GM15510 (cell line): ENCODE data around the gene MYD88.

ENCODE experiments used
- POLR2A ChIP-seq: IDR thresholded peaks from 3 replicates; pipeline ENCODE4 v1.6.1; 2011; ENCODE audit warnings: borderline replicate concordance; ENCODE audit not compliant: insufficient read length; ENCODE audit errors: extremely low read depth

MYD88 gene

GRCh38 chr3:38117748-38118420, 20.6 kb upstream of the MYD88 start:
- TF ChIP-seq POLR2A: no peak

GRCh38 chr3:38118421-38119247, 19.8 kb upstream of the MYD88 start:
- TF ChIP-seq POLR2A: no peak

GRCh38 chr3:38119248-38119544, 19.3 kb upstream of the MYD88 start:
- TF ChIP-seq POLR2A: no peak

GRCh38 chr3:38119821-38120692, 18.4 kb upstream of the MYD88 start:
- TF ChIP-seq POLR2A: no peak

GRCh38 chr3:38120693-38121450, 17.6 kb upstream of the MYD88 start:
- TF ChIP-seq POLR2A: no peak

GRCh38 chr3:38121451-38121831, 17.0 kb upstream of the MYD88 start:
- no peak for TF ChIP-seq POLR2A

- TF ChIP-seq POLR2A: no peak
Measured at GRCh38 chr3:38121832-38122461, 16.5 kb upstream of the MYD88 start.

GRCh38 chr3:38122712-38123290, 15.7 kb upstream of the MYD88 start:
- TF ChIP-seq POLR2A: no peak

GRCh38 chr3:38124324-38125122, 13.9 kb upstream of the MYD88 start:
- TF ChIP-seq POLR2A: no peak

- no peak for TF ChIP-seq POLR2A
Measured at GRCh38 chr3:38125305-38126120, 12.9 kb upstream of the MYD88 start.

- no peak for TF ChIP-seq POLR2A
Measured at GRCh38 chr3:38126121-38126892, 12.2 kb upstream of the MYD88 start.
